ENCODE data around the gene NANOG.
"Not testable (repeated sequence)": the region's sequence is repeated elsewhere in the genome, so short reads cannot be mapped to it uniquely, and the experiment has no call there.

Gene NANOG

DNA sequence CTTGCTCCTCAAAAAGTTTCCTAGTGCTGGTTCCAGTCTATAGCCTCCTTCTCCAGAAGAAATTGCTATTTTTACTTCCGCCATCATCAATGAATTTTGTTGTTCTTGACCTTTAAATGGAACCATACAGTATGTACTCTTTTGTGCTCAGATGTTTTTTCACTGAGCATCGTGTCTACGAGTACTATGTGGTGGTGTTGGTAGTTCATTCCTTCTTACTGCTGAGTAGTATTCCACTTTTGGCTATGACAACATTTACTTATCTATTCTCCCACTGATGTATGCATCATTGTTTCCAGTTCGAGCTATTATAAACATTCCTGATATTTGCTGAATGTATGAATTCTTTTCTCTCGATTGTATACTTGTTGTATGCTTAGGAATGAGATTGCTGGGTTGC is 54.9 kb downstream of the NANOG start:
- no peak for DNase-seq
- intact Hi-C loops (cut with DNase I; ENCODE audit: low total_unique reads), result no loop called here
- H3K27ac ChIP-seq, result no peak overlapping the region
- TF ChIP-seq, protein P1, sequence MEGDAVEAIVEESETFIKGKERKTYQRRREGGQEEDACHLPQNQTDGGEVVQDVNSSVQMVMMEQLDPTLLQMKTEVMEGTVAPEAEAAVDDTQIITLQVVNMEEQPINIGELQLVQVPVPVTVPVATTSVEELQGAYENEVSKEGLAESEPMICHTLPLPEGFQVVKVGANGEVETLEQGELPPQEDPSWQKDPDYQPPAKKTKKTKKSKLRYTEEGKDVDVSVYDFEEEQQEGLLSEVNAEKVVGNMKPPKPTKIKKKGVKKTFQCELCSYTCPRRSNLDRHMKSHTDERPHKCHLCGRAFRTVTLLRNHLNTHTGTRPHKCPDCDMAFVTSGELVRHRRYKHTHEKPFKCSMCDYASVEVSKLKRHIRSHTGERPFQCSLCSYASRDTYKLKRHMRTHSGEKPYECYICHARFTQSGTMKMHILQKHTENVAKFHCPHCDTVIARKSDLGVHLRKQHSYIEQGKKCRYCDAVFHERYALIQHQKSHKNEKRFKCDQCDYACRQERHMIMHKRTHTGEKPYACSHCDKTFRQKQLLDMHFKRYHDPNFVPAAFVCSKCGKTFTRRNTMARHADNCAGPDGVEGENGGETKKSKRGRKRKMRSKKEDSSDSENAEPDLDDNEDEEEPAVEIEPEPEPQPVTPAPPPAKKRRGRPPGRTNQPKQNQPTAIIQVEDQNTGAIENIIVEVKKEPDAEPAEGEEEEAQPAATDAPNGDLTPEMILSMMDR (IDR thresholded peaks at IDR 0.05), result no peak
- no peaks in the 10 kb centered on the region for H3K9me3 ChIP-seq
- peaks cover 0 to 9% (median 0%) of the 10 kb centered on the region in 4 donors for H3K4me1 ChIP-seq
- no peaks in the 10 kb centered on the region for H3K36me3 ChIP-seq
- H3K4me3 ChIP-seq, result no peak overlapping the region
- peaks cover 0 to 25% of the 10 kb centered on the region in 2 donors for H3K27me3 ChIP-seq

- H3K27me3 ChIP-seq; H3K36me3 ChIP-seq; H3K27ac ChIP-seq; H3K4me1 ChIP-seq; H3K4me3 ChIP-seq; DNase-seq; H3K9me3 ChIP-seq; intact Hi-C loops (cut with DNase I; ENCODE audit: low total_unique reads): not testable (repeated sequence)
Observed at GRCh38 chr12:7847226-7848097, 58.3 kb downstream of the NANOG start.

GRCh38 chr12:7848098-7848422 is 58.9 kb downstream of the NANOG start:
- intact Hi-C loops (cut with DNase I; ENCODE audit: low total_unique reads); H3K4me3 ChIP-seq; H3K9me3 ChIP-seq; DNase-seq; H3K4me1 ChIP-seq; H3K27me3 ChIP-seq; H3K36me3 ChIP-seq; H3K27ac ChIP-seq: not testable (repeated sequence)
